ENCODE data around the gene PIAS4.
"Not testable (repeated sequence)": the region's sequence is repeated elsewhere in the genome, so short reads cannot be mapped to it uniquely, and the experiment has no call there.

GRCh38 chr19:4011430-4011829 is 3.9 kb downstream of the PIAS4 start:
- not testable (repeated sequence) for TF ChIP-seq CTCF, POLR2A, POLR2AphosphoS5, EP300 (IDR thresholded peaks at IDR 0.05)
